Spleen (tissue), 3 donors: Measurements from ENCODE around the gene CALCR.

Experiments used
- POLR2A ChIP-seq, 3 donors: fragments of 450-650 bp; IDR thresholded peaks; one replicate each; pipeline ENCODE4 v1.5.1; 2017; ENCODE audit warnings: antibody characterized with exemption in 3 of 3, mild to moderate bottlenecking in 1 of 3
- POLR2AphosphoS5 ChIP-seq, 3 donors: sonication (generic); formaldehyde crosslinking; IDR thresholded peaks; one replicate each; pipeline ENCODE4 v1.5.1; 2017; ENCODE audit warnings: antibody characterized with exemption in 3 of 3

DNA sequence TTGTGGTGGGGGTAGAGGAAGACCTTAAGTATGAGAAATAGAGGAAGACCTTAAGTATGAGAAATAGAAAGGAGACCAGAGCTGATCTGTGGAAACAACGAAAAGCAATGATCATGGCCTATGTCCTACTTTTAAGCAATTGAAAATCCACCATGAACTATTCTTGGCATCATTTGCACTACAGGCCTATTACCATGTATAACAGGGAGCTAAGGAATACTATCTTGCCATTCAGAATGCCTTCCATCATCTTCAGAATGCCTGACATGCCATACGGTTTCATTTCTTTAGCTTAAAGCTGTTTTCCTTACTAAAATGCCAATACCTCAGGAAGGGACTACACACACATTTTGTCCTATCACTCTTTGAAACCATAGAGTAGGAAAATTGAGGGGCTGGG is 127.0 kb downstream of the CALCR start:
- TF ChIP-seq POLR2AphosphoS5 (IDR thresholded peaks at IDR 0.05), result no peak
- TF ChIP-seq POLR2A (IDR thresholded peaks at IDR 0.05), result no peak
